T-cell (primary cell): Measurements from ENCODE around the gene SENP2. TPM values are rescaled to one million over a fixed set of nuclear protein-coding genes. Genes with fewer than 3 reads are reported as not detected.
A peak's percentile ranks its signal among the peaks of the same experiment; 100 is the strongest.

Source experiments
- ATAC-seq, 4 experiments: fragments of 200-7000 bp in 3 of 4; fragments of 150-1000 bp in 1 of 4; cut with Tn5 transposase; replicated peaks in 1 of 4; 1 replicate in 3 of 4; 2 replicates in 1 of 4; pipeline ENCODE4 v1.10.0; 2021; ENCODE audit warnings: moderate library complexity in 3 of 4, mild to moderate bottlenecking in 2 of 4, moderate number of reproducible peaks in 1 of 4
- CTCF ChIA-PET, 2 donors: fragments of 300-600 bp; sonication (Branson Sonifier 250); formaldehyde crosslinking; loops; one replicate each; lab custom pipeline; 2022; ENCODE audit warnings: antibody characterized with exemption in 2 of 2; lab: Charles Lee
- POLR2A ChIA-PET, 2 donors: fragments of 300-600 bp; sonication (Branson Sonifier 250); formaldehyde crosslinking; loops; one replicate each; lab custom pipeline; 2022; ENCODE audit warnings: antibody characterized with exemption in 2 of 2; lab: Charles Lee
- DNase-seq, 35 experiments: peaks; one replicate each; pipeline versions ENCODE4 v3.0.0 to v3.0.0-alpha.2; 2013 to 2023
- H3K27ac ChIP-seq: one replicate; pipeline ENCODE4 v1.5.1; 2013; ENCODE audit warnings: low read length
- H3K27me3 ChIP-seq, 2 experiments: replicated peaks in 1 of 2; 1 replicate in 1 of 2; 2 replicates in 1 of 2; pipeline versions ENCODE4 v1.6.1 to v1.7.0; 2013; ENCODE audit warnings: low read length in 1 of 2, mixed read lengths in 1 of 2; ENCODE audit not compliant: control insufficient read depth in 2 of 2, insufficient read depth in 2 of 2; ENCODE audit errors: extremely low read depth in 1 of 2
- H3K36me3 ChIP-seq, 2 donors: 1 replicate in 1 of 2; 2 replicates in 1 of 2; pipeline versions ENCODE4 v1.6.1 to v1.7.0; 2013; ENCODE audit warnings: low read length in 1 of 2; ENCODE audit not compliant: control insufficient read depth in 2 of 2, insufficient read depth in 1 of 2; ENCODE audit errors: extremely low read depth in 1 of 2
- H3K4me1 ChIP-seq, 2 experiments: 1 replicate in 1 of 2; 2 replicates in 1 of 2; pipeline versions ENCODE4 v1.6.1 to v1.7.0; 2013; ENCODE audit warnings: low read length in 2 of 2, mixed read lengths in 1 of 2; ENCODE audit not compliant: insufficient read depth in 2 of 2, control insufficient read depth in 1 of 2; ENCODE audit errors: extremely low read depth in 1 of 2
- H3K4me3 ChIP-seq, 2 donors: 1 replicate in 1 of 2; 2 replicates in 1 of 2; pipeline versions ENCODE4 v1.5.1 to v1.7.0; 2013; ENCODE audit warnings: mild to moderate bottlenecking in 2 of 2, low read length in 1 of 2, moderate library complexity in 1 of 2; ENCODE audit not compliant: control insufficient read depth in 1 of 2; ENCODE audit errors: extremely low read depth in 1 of 2
- H3K9me3 ChIP-seq: 2 replicates; pipeline ENCODE4 v1.7.0; 2013
- H3K27ac Mint-ChIP-seq, 2 donors: one replicate each; pipeline ENCODE4 v1.8.0; 2020 to 2021; ENCODE audit warnings: mild to moderate bottlenecking in 2 of 2, mixed read lengths in 2 of 2
- H3K27me3 Mint-ChIP-seq, 2 donors: one replicate each; pipeline ENCODE4 v1.8.0; 2021 to 2022; ENCODE audit warnings: mixed read lengths in 2 of 2
- H3K36me3 Mint-ChIP-seq: one replicate; pipeline ENCODE4 v1.8.0; 2021; ENCODE audit warnings: mixed read lengths
- H3K4me1 Mint-ChIP-seq, 3 donors: one replicate each; pipeline ENCODE4 v1.8.0; 2020 to 2022; ENCODE audit warnings: mixed read lengths in 3 of 3, mild to moderate bottlenecking in 1 of 3
- H3K4me3 Mint-ChIP-seq, 3 donors: one replicate each; pipeline ENCODE4 v1.8.0; 2020 to 2022; ENCODE audit warnings: mild to moderate bottlenecking in 3 of 3, mixed read lengths in 3 of 3, moderate library complexity in 3 of 3
- H3K9me3 Mint-ChIP-seq, 3 donors: one replicate each; pipeline ENCODE4 v1.8.0; 2020 to 2022; ENCODE audit warnings: mixed read lengths in 3 of 3
- WGBS: methylation state at CpG from one replicate; pipeline ENCODE4 v1.1.5; 2013; ENCODE audit warnings: missing lambda C conversion rate; ENCODE audit not compliant: insufficient coverage; 5-methylcytosine and 5-hydroxymethylcytosine counted together
- total RNA-seq, 35 experiments: library from RNA in 6 of 35; stranded (reverse) in 6 of 35; fragments of 120-200 nt in 1 of 35; gene quantifications; one replicate each; pipeline versions ENCODE4 v1.2.1 to v1.2.4 and lab custom pipeline; 2013 to 2026

The SENP2 gene
- total RNA-seq (10 to 100 TPM; 33.1 to 56.1 (median 41.9) TPM), total RNA-seq (lab: John Stamatoyannopoulos, UW) (36.6 to 77.5 (median 50.1) reads per million in 29 experiments)
- total RNA-seq (2013), result 39.9 TPM

DNA sequence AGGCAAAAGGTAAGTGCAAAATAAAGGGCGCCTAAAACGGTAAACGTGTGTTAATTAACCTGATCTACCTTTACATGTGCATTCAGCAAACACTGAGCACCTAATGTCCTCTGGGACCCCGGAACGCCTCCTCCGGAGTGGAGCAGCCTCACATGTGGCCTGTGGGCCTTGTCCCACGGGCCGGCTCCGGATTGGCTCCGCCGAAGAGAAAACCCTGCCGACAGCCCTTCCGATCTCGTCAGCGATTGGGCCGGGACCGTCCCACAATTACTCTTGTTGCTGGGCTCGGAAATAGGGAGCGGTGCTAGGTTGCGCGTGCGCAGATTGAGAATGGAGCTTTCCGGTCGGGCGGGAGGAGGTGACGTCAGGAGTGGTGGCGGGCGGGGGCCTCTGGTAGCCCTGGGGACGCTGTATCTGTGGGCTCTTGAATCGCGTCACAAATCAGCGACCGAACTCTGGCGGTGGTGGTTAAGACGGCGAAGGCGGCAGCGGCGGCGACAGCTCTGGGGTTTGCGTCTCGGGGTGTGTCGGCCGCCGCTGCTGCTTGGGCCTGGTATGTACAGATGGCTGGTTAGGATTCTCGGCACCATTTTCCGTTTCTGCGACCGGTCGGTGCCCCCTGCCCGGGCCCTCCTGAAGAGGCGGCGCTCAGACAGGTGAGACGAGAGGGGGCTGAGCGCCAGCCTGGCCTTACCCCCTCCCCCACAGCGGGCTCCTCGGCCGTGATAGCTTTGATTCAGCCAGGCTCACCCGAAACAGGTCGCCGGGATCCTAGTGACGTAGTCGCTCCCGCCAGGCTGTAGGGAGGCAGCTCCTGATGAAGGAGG, at the start of gene SENP2:
SENP2 (plus strand) TSS at position 437 of the 827 bp plus-strand sequence; CDS start at position 556, 119 bp downstream.
- DNase-seq, result peak; percentile 96 to 100 (median 100)
- Histone ChIP-seq H3K9me3 (no peaks in the 10 kb centered on the region), H3K4me1 (peaks cover 10 to 47% of the 10 kb centered on the region in 2 experiments), H3K36me3 (peaks cover 0 to 6% of the 10 kb centered on the region in 2 donors), H3K27ac (peak within 1 kb of the TSS; percentile 95), H3K27me3 (no peaks in the 10 kb centered on the region), H3K4me3 (peak within 1 kb of the TSS; percentile 72 to 92)
- no peaks in the 10 kb centered on the region for H3K9me3 Mint-ChIP-seq
- H3K4me1 Mint-ChIP-seq, result peaks cover 22 to 41% (median 31%) of the 10 kb centered on the region in 3 donors
- no peaks in the 10 kb centered on the region for H3K27me3 Mint-ChIP-seq
- ChIA-PET POLR2A (interaction anchor here (0.6 to 2.1 kb wide), 15 partner anchors 9 to 1430 kb away, joined by 3 to 9 read pairs (median 5); partner anchors contain the start of genes DNAJB11 (in 1 of the 2) and TMEM41A (in 1 of the 2)), CTCF (interaction anchor here (0.6 to 2.0 kb wide), 9 partner anchors 10 to 87 kb away, joined by 3 to 14 read pairs (median 4); partner anchors contain the start of gene TMEM41A (in 1 of the 2))
- peak within 1 kb of the TSS; percentile 95 to 96 for H3K27ac Mint-ChIP-seq
- H3K4me3 Mint-ChIP-seq, result peak within 1 kb of the TSS; percentile 87 to 92 (median 90)
- 0% methylated on average over 58 of the region's 64 CpGs for WGBS
- peak; percentile 93 to 97 (median 94) for ATAC-seq
- H3K36me3 Mint-ChIP-seq, result no peaks in the 10 kb centered on the region

DNA sequence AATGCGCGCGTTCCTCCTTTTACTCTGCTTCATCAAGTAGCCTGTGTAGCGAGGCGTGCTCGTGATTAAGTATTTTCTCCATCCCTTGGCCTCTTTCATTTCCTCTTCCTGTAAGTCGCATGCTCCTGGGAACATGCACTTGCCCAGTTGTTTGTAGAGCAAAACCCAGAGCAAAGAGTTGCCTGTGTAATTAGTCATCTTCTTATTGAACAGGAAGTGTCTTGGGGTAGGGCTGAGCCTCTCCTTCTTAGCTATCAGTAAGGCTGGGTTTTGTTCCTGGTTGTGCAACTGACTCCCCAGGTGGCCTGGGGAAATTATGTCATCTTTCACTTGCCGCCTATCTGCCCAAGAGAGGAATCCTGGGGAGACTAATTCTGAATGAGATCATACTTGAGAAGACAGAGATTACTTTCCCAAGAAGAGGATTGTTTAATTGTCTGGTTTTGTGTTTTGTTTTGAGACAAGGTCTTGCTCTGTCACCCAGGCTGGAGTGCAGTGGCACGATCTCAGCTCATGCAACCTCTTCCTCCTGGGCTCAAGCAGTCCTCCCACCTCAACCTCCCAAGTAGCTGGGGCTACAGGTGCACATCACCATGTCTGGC, 48.6 kb upstream of the SENP2 start:
- WGBS, result no CpG with 5 or more reads among the region's 9 CpGs
- no peaks in the 10 kb centered on the region for H3K36me3 ChIP-seq
- ChIA-PET POLR2A (no interaction called here), CTCF (no interaction called here)
- Mint-ChIP-seq H3K4me1 (peaks cover 0 to 7% (median 6%) of the 10 kb centered on the region in 3 donors), H3K36me3 (no peaks in the 10 kb centered on the region), H3K4me3 (peak overlapping the region in 2 of 3 donors; percentile 14 to 42), H3K27ac (peak overlapping the region; percentile 62 to 74), H3K9me3 (no peaks in the 10 kb centered on the region), H3K27me3 (peaks cover 3 to 6% of the 10 kb centered on the region in 2 donors)
- H3K9me3 ChIP-seq, result no peaks in the 10 kb centered on the region
- peak in 1 of 35 experiments; percentile 11 for DNase-seq
- peak in 2 of 4 experiments; percentile 70 to 80 for ATAC-seq
- no peak overlapping the region for H3K4me3 ChIP-seq
- H3K27ac ChIP-seq, result no peak overlapping the region
- no peaks in the 10 kb centered on the region for H3K4me1 ChIP-seq
- no peaks in the 10 kb centered on the region for H3K27me3 ChIP-seq

DNA sequence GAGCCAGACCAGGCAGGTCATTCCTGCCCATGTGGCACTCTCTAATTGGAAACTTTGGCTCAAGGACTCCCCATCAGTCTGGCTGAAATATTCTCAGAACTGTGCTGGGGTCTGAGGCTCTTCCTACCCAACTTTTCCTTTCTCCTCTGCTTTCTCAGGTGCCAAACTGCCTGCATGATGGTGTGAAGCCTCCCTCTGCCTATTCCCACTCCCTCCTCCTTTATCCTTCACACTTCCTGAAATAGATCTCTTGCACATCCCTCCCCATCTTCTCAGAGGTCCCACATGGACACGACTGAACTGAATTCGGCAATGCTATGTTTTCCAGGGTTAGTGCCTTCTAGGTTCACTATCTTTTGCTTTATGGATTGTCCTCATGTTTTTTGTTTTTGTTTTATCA, 46.2 kb upstream of the SENP2 start:
- Histone ChIP-seq H3K4me3 (no peak overlapping the region), H3K27me3 (no peaks in the 10 kb centered on the region), H3K4me1 (no peaks in the 10 kb centered on the region), H3K36me3 (no peaks in the 10 kb centered on the region), H3K9me3 (no peaks in the 10 kb centered on the region), H3K27ac (no peak overlapping the region)
- Mint-ChIP-seq H3K4me3 (no peak overlapping the region), H3K4me1 (peaks cover 0 to 7% (median 6%) of the 10 kb centered on the region in 3 donors), H3K9me3 (no peaks in the 10 kb centered on the region), H3K27ac (no peak overlapping the region), H3K36me3 (no peaks in the 10 kb centered on the region), H3K27me3 (peaks cover 3 to 10% of the 10 kb centered on the region in 2 donors)
- WGBS, result no CpG with 5 or more reads among the region's 2 CpGs
- DNase-seq, result no peak
- ChIA-PET CTCF (interaction anchor here in 1 of 2 donors (0.6 kb wide), 1 partner anchor 19 kb away, joined by 4 read pairs; no protein-coding TSS in a partner anchor), POLR2A (no interaction called here)
- ATAC-seq, result no peak

DNA sequence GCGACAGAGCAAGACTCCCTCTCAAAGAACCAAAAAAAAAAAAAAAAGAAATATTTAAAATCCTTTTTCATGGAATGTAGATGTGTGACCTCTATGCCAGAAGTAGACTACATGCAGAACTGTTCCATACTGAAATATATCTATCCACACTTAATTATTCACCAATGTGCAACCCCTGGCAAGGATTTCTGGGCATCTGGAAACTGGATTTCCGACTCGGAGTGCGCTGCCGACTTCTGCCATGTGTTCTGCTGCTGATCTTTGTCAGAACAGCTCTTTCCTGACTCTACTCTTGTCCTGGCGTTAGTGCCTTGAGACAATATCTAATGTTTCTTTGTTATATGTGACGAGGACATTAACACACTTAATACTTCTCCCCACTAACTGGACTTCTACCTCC, 45.4 kb upstream of the SENP2 start:
- no peak overlapping the region for H3K4me3 ChIP-seq
- POLR2A ChIA-PET, result no interaction called here
- no peak overlapping the region for H3K27ac ChIP-seq
- ATAC-seq, result no peak
- Mint-ChIP-seq H3K27me3 (peaks cover 3 to 10% of the 10 kb centered on the region in 2 donors), H3K4me1 (peaks cover 0 to 7% (median 6%) of the 10 kb centered on the region in 3 donors), H3K27ac (no peak overlapping the region), H3K4me3 (no peak overlapping the region), H3K9me3 (no peaks in the 10 kb centered on the region), H3K36me3 (no peaks in the 10 kb centered on the region)
- CTCF ChIA-PET, result interaction anchor here in 1 of 2 donors (0.6 kb wide), 1 partner anchor 18 kb away, joined by 4 read pairs; no protein-coding TSS in a partner anchor
- no peaks in the 10 kb centered on the region for H3K9me3 ChIP-seq
- WGBS, result 94% methylated on average over 4 of the region's 7 CpGs
- no peak for DNase-seq
- no peaks in the 10 kb centered on the region for H3K27me3 ChIP-seq
- no peaks in the 10 kb centered on the region for H3K4me1 ChIP-seq
- no peaks in the 10 kb centered on the region for H3K36me3 ChIP-seq

DNA sequence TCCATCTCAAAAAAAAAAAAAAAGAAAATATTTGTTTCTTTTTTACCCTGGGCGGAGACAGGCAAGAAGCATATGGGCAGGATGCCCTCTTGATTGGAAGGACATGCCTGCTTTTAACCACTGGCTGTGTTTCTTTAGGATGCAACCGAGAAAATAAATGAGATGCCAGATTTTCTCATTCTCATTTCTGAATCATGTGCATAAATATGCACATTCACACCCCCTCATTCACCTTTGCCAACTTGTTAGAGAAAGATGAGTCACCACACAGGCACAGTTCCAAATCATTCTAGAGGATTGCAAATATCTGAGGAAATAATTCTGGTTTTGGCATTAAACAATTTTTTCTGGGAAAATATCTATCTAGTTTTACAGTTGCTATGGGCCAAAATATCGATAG, 37.0 kb upstream of the SENP2 start:
- Mint-ChIP-seq H3K36me3 (no peaks in the 10 kb centered on the region), H3K4me1 (peaks cover 0 to 6% (median 0%) of the 10 kb centered on the region in 3 donors), H3K9me3 (no peaks in the 10 kb centered on the region), H3K4me3 (no peak overlapping the region), H3K27ac (no peak overlapping the region), H3K27me3 (no peaks in the 10 kb centered on the region)
- no peaks in the 10 kb centered on the region for H3K36me3 ChIP-seq
- ATAC-seq, result no peak
- no peaks in the 10 kb centered on the region for H3K27me3 ChIP-seq
- H3K4me1 ChIP-seq, result no peaks in the 10 kb centered on the region
- H3K27ac ChIP-seq, result no peak overlapping the region
- no peak for DNase-seq
- ChIA-PET CTCF (no interaction called here), POLR2A (interaction anchor here in 1 of 2 donors (0.6 kb wide), 1 partner anchor 1212 kb away, joined by 5 read pairs; no protein-coding TSS in a partner anchor)
- H3K4me3 ChIP-seq, result no peak overlapping the region
- WGBS, result no CpG with 5 or more reads among the region's 3 CpGs
- no peaks in the 10 kb centered on the region for H3K9me3 ChIP-seq

DNA sequence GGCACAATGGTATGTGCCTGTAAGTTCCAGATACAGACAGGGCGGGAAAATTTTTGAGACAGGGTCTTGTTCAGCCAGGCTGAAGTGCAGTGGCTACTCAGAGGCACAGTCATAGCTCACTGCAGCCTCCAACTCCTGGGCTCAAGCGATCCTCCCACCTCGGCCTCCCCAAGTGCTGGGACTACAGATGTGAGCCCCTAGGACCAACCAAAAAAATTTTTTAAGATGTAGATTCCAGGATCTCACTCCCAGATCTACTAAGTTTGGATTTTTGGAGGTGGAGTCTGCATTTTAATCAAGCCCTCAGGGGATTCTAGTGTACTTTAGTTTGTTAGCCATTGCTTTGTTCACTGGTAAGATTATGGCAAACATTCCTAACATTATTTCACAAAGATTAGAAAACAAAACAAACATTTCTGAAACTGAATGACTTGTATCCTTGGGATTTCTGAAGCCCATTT, 36.4 kb upstream of the SENP2 start:
- DNase-seq (no peak), ATAC-seq (no peak)
- H3K36me3 Mint-ChIP-seq, result no peaks in the 10 kb centered on the region
- H3K4me3 Mint-ChIP-seq, result no peak overlapping the region
- H3K27ac Mint-ChIP-seq, result no peak overlapping the region
- Histone ChIP-seq H3K4me1 (no peaks in the 10 kb centered on the region), H3K27me3 (no peaks in the 10 kb centered on the region), H3K27ac (no peak overlapping the region), H3K4me3 (no peak overlapping the region), H3K9me3 (no peaks in the 10 kb centered on the region), H3K36me3 (no peaks in the 10 kb centered on the region)
- no peaks in the 10 kb centered on the region for H3K27me3 Mint-ChIP-seq
- POLR2A ChIA-PET, result interaction anchor here in 1 of 2 donors (0.6 kb wide), 1 partner anchor 1212 kb away, joined by 5 read pairs; no protein-coding TSS in a partner anchor
- peaks cover 0 to 6% (median 0%) of the 10 kb centered on the region in 3 donors for H3K4me1 Mint-ChIP-seq
- H3K9me3 Mint-ChIP-seq, result no peaks in the 10 kb centered on the region
- CTCF ChIA-PET, result no interaction called here
- WGBS, result 100% methylated on average over 1 of the region's 3 CpGs
